K562 (cell line): ENCODE data around the gene BMPER. TPM values are rescaled to one million over a fixed set of nuclear protein-coding genes. Genes with fewer than 3 reads are reported as not detected.

Experiments
- ATAC-seq: fragments of 200-7000 bp; cut with Tn5 transposase; 3 replicates; pipeline ENCODE4 v1.9.1; 2020; ENCODE audit warnings: moderate library complexity
- BruUV-seq: library from RNA; stranded (reverse); fragments of 400-500 nt; replicated peaks from 2 replicates; lab custom pipeline; 2021; lab: Mats Ljungman, UMichigan
- CTCF ChIA-PET: fragments of 300-600 bp; formaldehyde crosslinking; extraction: SDS; loops from one replicate; lab custom pipeline; 2021; ENCODE audit warnings: low intra/inter-chr PET ratio; lab: Yijun Ruan, JAX
- POLR2A ChIA-PET: fragments of 300-600, 350-650 bp; sonication (Branson Sonifier 250); formaldehyde crosslinking; extraction: SDS; loops from one replicate; lab custom pipeline; 2021; ENCODE audit warnings: antibody characterized with exemption, inconsistent platforms; lab: Yijun Ruan, JAX
- DNase-seq, 4 experiments: peaks; one replicate each; pipeline versions ENCODE4 v3.0.0 to v3.0.0-alpha.2; 2011 to 2018; ENCODE audit warnings: low spot score in 3 of 4, mixed read lengths in 3 of 4; ENCODE audit errors: extremely low read depth in 1 of 4
- FAIRE-seq: peaks from 2 replicates; lab custom pipeline; 2011; peaks lifted over from hg19 to GRCh38; lab: Jason Lieb, UNC
- H2AFZ ChIP-seq: 2 replicates; pipeline ENCODE4 v1.6.0; 2011; ENCODE audit warnings: low read depth, low read length, control low read depth, inconsistent platforms
- H3K27ac ChIP-seq: fragments of 200-600 bp; 3 replicates; pipeline ENCODE4 v1.8.0; 2011; ENCODE audit warnings: low read depth, mild to moderate bottlenecking, control low read depth, inconsistent platforms, low read length, moderate library complexity, mixed read lengths; ENCODE audit errors: extremely low read depth
- H3K27me3 ChIP-seq, 2 experiments: fragments of 300-600 bp in 1 of 2; 2 replicates in 1 of 2; 3 replicates in 1 of 2; pipeline versions ENCODE4 v1.6.0 to v1.8.0; 2011; ENCODE audit warnings: inconsistent platforms in 2 of 2, low read length in 2 of 2, mild to moderate bottlenecking in 1 of 2, mixed read lengths in 1 of 2, moderate library complexity in 1 of 2; ENCODE audit not compliant: control insufficient read depth in 2 of 2, insufficient read depth in 2 of 2
- H3K36me3 ChIP-seq: fragments of 300-600 bp; 3 replicates; pipeline ENCODE4 v1.8.0; 2011; ENCODE audit warnings: mild to moderate bottlenecking, low read length, inconsistent platforms; ENCODE audit not compliant: control insufficient read depth, insufficient read depth
- H3K4me1 ChIP-seq, 2 experiments: fragments of 200-600 bp in 1 of 2; replicated peaks in 1 of 2; 2 replicates in 1 of 2; 3 replicates in 1 of 2; pipeline versions ENCODE4 v1.5.1 to v1.8.0; 2011; ENCODE audit warnings: inconsistent platforms in 2 of 2, low read length in 2 of 2, mild to moderate bottlenecking in 1 of 2, mixed read lengths in 1 of 2, moderate library complexity in 1 of 2; ENCODE audit not compliant: control insufficient read depth in 2 of 2, insufficient read depth in 2 of 2
- H3K4me2 ChIP-seq: 2 replicates; pipeline ENCODE4 v1.6.1; 2011; ENCODE audit warnings: low read length, control low read depth, inconsistent platforms, mixed read lengths; ENCODE audit not compliant: insufficient read depth
- H3K4me3 ChIP-seq: fragments of 200-600 bp; sonication (generic), shearing (Covaris generic); 2 replicates; pipeline ENCODE4 v1.5.1; 2016; ENCODE audit warnings: control low read depth, inconsistent platforms
- H3K79me2 ChIP-seq: fragments of 200-600 bp; 3 replicates; pipeline ENCODE4 v1.8.0; 2011; ENCODE audit warnings: low read length, inconsistent platforms; ENCODE audit not compliant: control insufficient read depth, insufficient read depth
- H3K9ac ChIP-seq, 2 experiments: 2 replicates each; pipeline versions ENCODE4 v1.6.0 to v1.6.1; 2011; ENCODE audit warnings: low read depth in 2 of 2, low read length in 2 of 2, control low read depth in 1 of 2, inconsistent platforms in 1 of 2, mild to moderate bottlenecking in 1 of 2, mixed read lengths in 1 of 2; ENCODE audit not compliant: insufficient read depth in 1 of 2
- H3K9me1 ChIP-seq: one replicate; pipeline ENCODE4 v1.6.0; 2011; ENCODE audit warnings: inconsistent platforms, mild to moderate bottlenecking, low read length, moderate library complexity; ENCODE audit not compliant: control insufficient read depth, insufficient read depth
- H3K9me3 ChIP-seq: replicated peaks from 2 replicates; pipeline ENCODE4 v1.5.1; 2011; ENCODE audit warnings: low read depth, low read length, inconsistent platforms; ENCODE audit not compliant: control insufficient read depth, insufficient read depth
- H4K20me1 ChIP-seq: replicated peaks from 2 replicates; pipeline ENCODE4 v1.6.1; 2011; ENCODE audit warnings: low read length, inconsistent platforms, mixed read lengths; ENCODE audit not compliant: control insufficient read depth, insufficient read depth
- AFF1 ChIP-seq, 2 experiments: fragments of 450-650 bp; IDR thresholded peaks; 2 replicates each; pipeline ENCODE4 v1.6.1; 2018; ENCODE audit warnings: mild to moderate bottlenecking in 2 of 2, low read depth in 1 of 2; ENCODE audit not compliant: partially characterized antibody in 2 of 2
- CBX3 ChIP-seq, 2 experiments: IDR thresholded peaks; 1 replicate in 1 of 2; 2 replicates in 1 of 2; pipeline ENCODE4 v1.6.1; 2012; ENCODE audit warnings: inconsistent platforms in 2 of 2, low read length in 2 of 2, borderline replicate concordance in 1 of 2, control low read depth in 1 of 2
- CC2D1A ChIP-seq: fragments of 450-650 bp; IDR thresholded peaks from 2 replicates; pipeline ENCODE4 v1.6.1; 2017; ENCODE audit warnings: mild to moderate bottlenecking
- DMBX1 ChIP-seq: fragments of 250-450 bp; sonication (Bioruptor Pico); IDR thresholded peaks from 2 replicates; pipeline ENCODE4 v1.8.0; 2022; ENCODE audit warnings: inconsistent platforms, mild to moderate bottlenecking, moderate library complexity, borderline replicate concordance
- EGR1 ChIP-seq: fragments of 450-650 bp; conservative IDR thresholded peaks from 2 replicates; pipeline ENCODE4 v1.6.1; 2017; ENCODE audit warnings: mild to moderate bottlenecking
- KDM2B ChIP-seq: fragments of 250-450 bp; sonication (Bioruptor Pico); IDR thresholded peaks from 2 replicates; pipeline ENCODE4 v1.8.0; 2021; ENCODE audit warnings: mild to moderate bottlenecking, moderate library complexity
- MAZ ChIP-seq, 2 experiments: fragments of 450-650 bp in 1 of 2; sonication (generic) in 1 of 2; formaldehyde crosslinking; IDR thresholded peaks in 1 of 2; conservative IDR thresholded peaks in 1 of 2; 2 replicates each; pipeline versions ENCODE4 v1.4.0 to v1.5.0; 2020; ENCODE audit warnings: mild to moderate bottlenecking in 1 of 2, missing genetic modification reagents in 1 of 2
- MBD1 ChIP-seq: fragments of 250-450 bp; sonication (Bioruptor Pico); IDR thresholded peaks from 2 replicates; pipeline ENCODE4 v1.8.0; 2022; ENCODE audit warnings: inconsistent platforms
- MCM3 ChIP-seq: fragments of 450-650 bp; IDR thresholded peaks from 2 replicates; pipeline ENCODE4 v1.6.1; 2016
- NCOA1 ChIP-seq: fragments of 450-650 bp; IDR thresholded peaks from 2 replicates; pipeline ENCODE4 v1.6.1; 2016; ENCODE audit warnings: low read depth
- SRSF9 ChIP-seq: fragments of 200-400 bp; formaldehyde crosslinking; IDR thresholded peaks from 2 replicates; pipeline ENCODE4 v1.6.1; 2017; ENCODE audit warnings: low read depth, low read length, borderline replicate concordance
- ZC3H4 ChIP-seq: sonication (generic); formaldehyde crosslinking; IDR thresholded peaks from 2 replicates; pipeline ENCODE4 v1.9.0; 2021; ENCODE audit warnings: missing genetic modification reagents, borderline replicate concordance
- ZNF253 ChIP-seq: fragments of 250-450 bp; sonication (Bioruptor Pico); conservative IDR thresholded peaks from 2 replicates; pipeline ENCODE4 v1.6.1; 2021; ENCODE audit warnings: mild to moderate bottlenecking
- WGBS: fragments of 100-300 bp; shearing (Covaris generic); methylation state at CpG from one replicate; pipeline ENCODE4 v1.1.6; 2016; ENCODE audit warnings: low coverage, mixed read lengths; ENCODE audit not compliant: insufficient coverage; ENCODE audit errors: missing lambda C conversion rate; 5-methylcytosine and 5-hydroxymethylcytosine counted together
- in situ Hi-C: fragments of 300-500 bp; cut with MboI; formaldehyde crosslinking; loops from 4 replicates; pipeline ENCODE4 v1.15.0; 2018; ENCODE audit warnings: inconsistent platforms, mixed read lengths
- intact Hi-C: fragments of 100-400 bp; cut with micrococcal nuclease; formaldehyde crosslinking; loops from 2 replicates; pipeline ENCODE4 v1.14.2; 2022
- polyA plus RNA-seq, 8 experiments: library from polyadenylated mRNA; depleted of rRNA in 4 of 8; stranded (reverse) in 5 of 8; unstranded in 3 of 8; fragments of >200 nt; fragmentation: Nextera tagmentation in 2 of 8; fragmentation: Illumina TruSeq in 1 of 8; extraction: Ambion mirVana in 2 of 8; extraction: Trizol in 1 of 8; gene quantifications; 2 replicates each; pipeline versions ENCODE4 v1.2.1 to v1.2.3, GENCODE V29; 2011 to 2014; ENCODE audit warnings: inconsistent platforms in 1 of 8, missing spikeins in 1 of 8
- total RNA-seq, 7 experiments: library from RNA; depleted of rRNA in 6 of 7; stranded (reverse); fragments of >200 nt in 6 of 7; fragmentation: Illumina TruSeq in 2 of 7; extraction: Trizol in 2 of 7; gene quantifications; 2 replicates each; pipeline versions ENCODE4 v1.2.1 to v1.2.3, GENCODE V29; 2011 to 2021; ENCODE audit warnings: low replicate concordance in 1 of 7
- TF ChIP-seq, protein P1 (sequence below): fragments of 450-650 bp; formaldehyde crosslinking; IDR thresholded peaks from 2 replicates; pipeline ENCODE4 v1.4.0; 2020; ENCODE audit warnings: mild to moderate bottlenecking, moderate library complexity
- TF ChIP-seq, protein P2 (sequence below): sonication (generic); formaldehyde crosslinking; IDR thresholded peaks from 2 replicates; pipeline ENCODE4 v1.9.0; 2022; ENCODE audit warnings: mild to moderate bottlenecking, missing genetic modification reagents

Gene BMPER
- total and polyA plus RNA-seq, 9 of the 15 experiments (the other 6 are each of a cell fraction or from before 2014, with no cell fraction given), result not detected

DNA sequence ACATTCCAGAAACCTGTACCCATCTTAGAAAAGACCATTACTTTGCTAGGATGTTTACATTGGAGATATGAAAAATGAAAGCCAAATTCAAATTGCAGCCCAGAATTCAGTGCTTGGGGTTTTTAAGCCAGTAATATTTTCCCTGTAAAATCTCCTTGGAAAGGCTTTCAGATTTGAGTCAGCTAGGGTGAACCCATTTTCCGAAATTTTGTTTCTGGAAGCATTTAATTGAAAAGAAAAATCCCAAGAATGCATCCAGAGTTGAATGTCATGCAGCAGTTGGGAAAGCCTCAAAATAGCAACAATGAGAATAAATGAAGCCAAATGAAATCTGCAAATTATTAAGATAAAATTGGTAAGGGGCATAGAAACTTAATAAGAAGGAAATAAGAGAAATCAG is 106.4 kb downstream of the BMPER start (continued):
- TF ChIP-seq NCOA1, result no peak
- no peak for TF ChIP-seq ZC3H4 (CRISPR knock-in tag)
- no peak for TF ChIP-seq ZNF253
- no peak for TF ChIP-seq CBX3 (IDR thresholded peaks at IDR 0.05; ENCODE audit: borderline replicate concordance in 1 of 2, low read length in 2 of 2)
- TF ChIP-seq AFF1 (IDR thresholded peaks at IDR 0.05; ENCODE audit: low read depth in 1 of 2, partially characterized antibody in 2 of 2), result no peak
- TF ChIP-seq, all 486 proteins: peak for 0

- Histone ChIP-seq H3K4me1 (no peaks in the 10 kb centered on the region), H3K9ac (no peak overlapping the region), H2AFZ (no peak overlapping the region), H3K4me2 (no peak overlapping the region), H3K36me3 (no peaks in the 10 kb centered on the region), H3K4me3 (no peak overlapping the region), H3K27me3 (no peaks in the 10 kb centered on the region), H3K79me2 (no peaks in the 10 kb centered on the region), H3K9me1 (no peaks in the 10 kb centered on the region), H3K9me3 (no peaks in the 10 kb centered on the region), H4K20me1 (no peaks in the 10 kb centered on the region), H3K27ac (no peak overlapping the region)
- BruUV-seq, result no TSS peak
- FAIRE-seq, result no peak
- ATAC-seq, result no peak
- intact Hi-C loops, result no loop called here
- WGBS, result 10% methylated on average over 1 of the region's 1 CpG
- DNase-seq, result no peak
- ChIA-PET POLR2A (no interaction called here), CTCF (no interaction called here)
- in situ Hi-C loops, result no loop called here
- no peak for TF ChIP-seq MCM3
- TF ChIP-seq CC2D1A, result no peak
- no peak for TF ChIP-seq MAZ (CRISPR knock-in tag; conservative IDR thresholded peaks at IDR 0.05 in 1 of 2, IDR thresholded peaks at IDR 0.05 in 1 of 2)
- no peak for TF ChIP-seq SRSF9
- no peak for TF ChIP-seq EGR1
- TF ChIP-seq MBD1 (CRISPR knock-in tag), result no peak
- TF ChIP-seq, protein P1, sequence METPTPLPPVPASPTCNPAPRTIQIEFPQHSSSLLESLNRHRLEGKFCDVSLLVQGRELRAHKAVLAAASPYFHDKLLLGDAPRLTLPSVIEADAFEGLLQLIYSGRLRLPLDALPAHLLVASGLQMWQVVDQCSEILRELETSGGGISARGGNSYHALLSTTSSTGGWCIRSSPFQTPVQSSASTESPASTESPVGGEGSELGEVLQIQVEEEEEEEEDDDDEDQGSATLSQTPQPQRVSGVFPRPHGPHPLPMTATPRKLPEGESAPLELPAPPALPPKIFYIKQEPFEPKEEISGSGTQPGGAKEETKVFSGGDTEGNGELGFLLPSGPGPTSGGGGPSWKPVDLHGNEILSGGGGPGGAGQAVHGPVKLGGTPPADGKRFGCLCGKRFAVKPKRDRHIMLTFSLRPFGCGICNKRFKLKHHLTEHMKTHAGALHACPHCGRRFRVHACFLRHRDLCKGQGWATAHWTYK (CRISPR knock-in tag), result no peak
- TF ChIP-seq, protein P2, sequence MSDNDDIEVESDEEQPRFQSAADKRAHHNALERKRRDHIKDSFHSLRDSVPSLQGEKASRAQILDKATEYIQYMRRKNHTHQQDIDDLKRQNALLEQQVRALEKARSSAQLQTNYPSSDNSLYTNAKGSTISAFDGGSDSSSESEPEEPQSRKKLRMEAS (CRISPR knock-in tag), result no peak
- TF ChIP-seq DMBX1 (CRISPR knock-in tag), result no peak
- TF ChIP-seq KDM2B (CRISPR knock-in tag), result no peak
Measured at GRCh38 chr7:34013421-34013820, 108.1 kb downstream of the BMPER start.
